ENCODE results near the gene IGF2BP3.

Gene IGF2BP3

GRCh38 chr7:23472556-23472955 lies 2.3 kb upstream of the IGF2BP3 start:
- POLR2A ChIA-PET, result interaction anchor here (0.7 to 1.0 kb wide), 2 partner anchors 10 to 16 kb away, joined by 4 to 5 read pairs; no protein-coding TSS in a partner anchor
- no peak for TF ChIP-seq CTCF (IDR thresholded peaks at IDR 0.05; ENCODE audit: control extremely low read depth, extremely low read depth, low read depth, missing control alignments)
- CTCF ChIA-PET, result interaction anchor here (1.0 to 2.3 kb wide), 7 partner anchors 18 to 199 kb away, joined by 3 to 11 read pairs (median 4); no protein-coding TSS in a partner anchor
- DNase-seq (ENCODE audit: extremely low spot score), result no peak

GRCh38 chr7:23472046-23472445 lies 1.8 kb upstream of the IGF2BP3 start:
- ChIA-PET CTCF (interaction anchor here (1.2 to 2.3 kb wide), 4 partner anchors 20 to 199 kb away, joined by 3 to 11 read pairs (median 4); no protein-coding TSS in a partner anchor), POLR2A (no interaction called here)
- no peak for DNase-seq (ENCODE audit: extremely low spot score)
- no peak for TF ChIP-seq CTCF (IDR thresholded peaks at IDR 0.05; ENCODE audit: control extremely low read depth, extremely low read depth, low read depth, missing control alignments)

- no peak for TF ChIP-seq CTCF (IDR thresholded peaks at IDR 0.05; ENCODE audit: control extremely low read depth, extremely low read depth, low read depth, missing control alignments)
- ChIA-PET CTCF (no interaction called here), POLR2A (no interaction called here)
- DNase-seq (ENCODE audit: extremely low spot score), result peak; percentile 83
These were observed 992 bp upstream of the IGF2BP3 start for GRCh38 chr7:23471106-23471859.

- no peak for DNase-seq (ENCODE audit: extremely low spot score)
- CTCF ChIA-PET, result interaction anchor here (1.0 to 1.3 kb wide), 3 partner anchors 13 to 40 kb away, joined by 3 read pairs; no protein-coding TSS in a partner anchor
- POLR2A ChIA-PET, result no interaction called here
- TF ChIP-seq CTCF (IDR thresholded peaks at IDR 0.05; ENCODE audit: control extremely low read depth, extremely low read depth, low read depth, missing control alignments), result no peak
These were observed 385 bp downstream of the IGF2BP3 start for GRCh38 chr7:23469961-23470250.

GRCh38 chr7:23469150-23469960 lies 936 bp downstream of the IGF2BP3 start:
- TF ChIP-seq CTCF (IDR thresholded peaks at IDR 0.05; ENCODE audit: control extremely low read depth, extremely low read depth, low read depth, missing control alignments), result peak; percentile 16
- ChIA-PET POLR2A (interaction anchor here (0.6 kb wide), 1 partner anchor 196 kb away, joined by 5 read pairs; no protein-coding TSS in a partner anchor), CTCF (interaction anchor here (0.8 to 1.3 kb wide), 4 partner anchors 14 to 48 kb away, joined by 3 read pairs; no protein-coding TSS in a partner anchor)
- peak; percentile 46 for DNase-seq (ENCODE audit: extremely low spot score)

GRCh38 chr7:23468526-23469149 lies 1.7 kb downstream of the IGF2BP3 start:
- ChIA-PET CTCF (interaction anchor here (0.8 to 1.4 kb wide), 4 partner anchors 12 to 54 kb away, joined by 3 to 5 read pairs (median 3); no protein-coding TSS in a partner anchor), POLR2A (interaction anchor here (0.6 to 1.0 kb wide), 2 partner anchors 196 kb away, joined by 3 to 5 read pairs; no protein-coding TSS in a partner anchor)
- DNase-seq (ENCODE audit: extremely low spot score), result no peak
- TF ChIP-seq CTCF (IDR thresholded peaks at IDR 0.05; ENCODE audit: control extremely low read depth, extremely low read depth, low read depth, missing control alignments), result no peak
